Stomach (tissue), 4 donors: ENCODE results near the gene BAIAP2L1.
"Not testable (repeated sequence)": the region's sequence is repeated elsewhere in the genome, so short reads cannot be mapped to it uniquely, and the experiment has no call there.

ENCODE experiments used
- CTCF ChIP-seq, 7 experiments: fragments of 450-650 bp in 4 of 7; fragments of 200-600 bp in 3 of 7; sonication (generic) in 3 of 7; IDR thresholded peaks; one replicate each; pipeline ENCODE4 v1.5.1; 2016 to 2019; ENCODE audit warnings: antibody characterized with exemption in 7 of 7, control low read depth in 2 of 7, mild to moderate bottlenecking in 1 of 7
- EP300 ChIP-seq: sonication (generic); formaldehyde crosslinking; IDR thresholded peaks from one replicate; pipeline ENCODE4 v1.6.1; 2017; ENCODE audit warnings: antibody characterized with exemption
- POLR2A ChIP-seq, 4 donors: fragments of 450-650 bp; IDR thresholded peaks; one replicate each; pipeline ENCODE4 v1.6.1; 2016; ENCODE audit warnings: antibody characterized with exemption in 4 of 4, control low read depth in 2 of 4, mild to moderate bottlenecking in 1 of 4, moderate library complexity in 1 of 4
- POLR2AphosphoS5 ChIP-seq, 3 donors: sonication (generic); formaldehyde crosslinking; IDR thresholded peaks; one replicate each; pipeline ENCODE4 v1.6.1; 2016; ENCODE audit warnings: antibody characterized with exemption in 3 of 3

DNA sequence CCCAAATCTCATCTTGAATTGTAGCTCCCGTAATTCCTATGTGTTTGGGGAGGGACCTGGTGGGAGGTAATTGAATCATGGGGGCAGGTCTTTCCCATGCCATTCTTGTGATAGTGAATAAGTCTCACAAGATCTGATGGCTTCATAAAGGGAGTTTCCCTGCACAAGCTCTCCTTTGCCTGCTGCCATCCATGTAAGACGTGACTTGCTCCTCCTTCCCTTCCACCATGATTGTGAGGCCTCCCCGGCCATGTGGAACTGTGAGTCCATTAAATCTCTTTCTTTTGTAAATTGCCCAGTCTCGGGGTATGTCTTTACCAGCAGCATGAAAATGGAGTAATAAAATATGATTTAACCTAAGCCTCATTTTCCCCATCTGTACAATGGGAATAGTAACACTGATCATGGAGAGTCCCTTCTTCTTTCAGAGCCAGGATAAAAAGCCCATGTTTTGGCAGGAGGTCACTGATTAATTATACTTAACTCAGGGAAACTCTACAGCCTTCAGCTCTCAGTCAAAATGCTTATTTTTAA is 84.8 kb downstream of the BAIAP2L1 start:
- not testable (repeated sequence) for TF ChIP-seq CTCF (IDR thresholded peaks at IDR 0.05); POLR2A (IDR thresholded peaks at IDR 0.05); EP300; POLR2AphosphoS5 (IDR thresholded peaks at IDR 0.05)
